Astrocyte (in vitro differentiated cells and primary cell): ENCODE results near the gene ANO7. TPM values are rescaled to one million over a fixed set of nuclear protein-coding genes. Genes with fewer than 3 reads are reported as not detected.

ENCODE experiments used
- DNase-seq: peaks from one replicate; pipeline ENCODE4 v3.0.0-alpha.2; 2010; ENCODE audit warnings: low read depth
- FAIRE-seq: peaks from 2 replicates; lab custom pipeline; 2011; peaks lifted over from hg19 to GRCh38; lab: Jason Lieb, UNC
- H2AFZ ChIP-seq: 2 replicates; pipeline ENCODE4 v1.6.0; 2012; ENCODE audit warnings: low read depth, low read length, inconsistent platforms
- H3K27ac ChIP-seq: 2 replicates; pipeline ENCODE4 v1.5.1; 2011; ENCODE audit warnings: low read depth, low read length, inconsistent platforms
- H3K27me3 ChIP-seq: 2 replicates; pipeline ENCODE4 v1.6.0; 2011; ENCODE audit warnings: low read length, inconsistent platforms; ENCODE audit not compliant: insufficient read depth
- H3K36me3 ChIP-seq: 2 replicates; pipeline ENCODE4 v1.5.1; 2011; ENCODE audit warnings: low read length, inconsistent platforms; ENCODE audit not compliant: insufficient read depth
- H3K4me1 ChIP-seq: 2 replicates; pipeline ENCODE4 v1.5.1; 2011; ENCODE audit warnings: low read length, inconsistent platforms; ENCODE audit not compliant: insufficient read depth
- H3K4me2 ChIP-seq: 2 replicates; pipeline ENCODE4 v1.6.0; 2012; ENCODE audit warnings: low read length, inconsistent platforms
- H3K4me3 ChIP-seq: 2 replicates; pipeline ENCODE4 v1.5.1; 2011; ENCODE audit warnings: low read depth, mild to moderate bottlenecking, low read length, inconsistent platforms; ENCODE audit not compliant: insufficient read depth
- H3K79me2 ChIP-seq: 2 replicates; pipeline ENCODE4 v1.6.0; 2012; ENCODE audit warnings: mild to moderate bottlenecking, low read length, inconsistent platforms; ENCODE audit not compliant: insufficient read depth
- H3K9ac ChIP-seq: 2 replicates; pipeline ENCODE4 v1.6.0; 2012; ENCODE audit warnings: mild to moderate bottlenecking, low read length, inconsistent platforms
- H3K9me3 ChIP-seq: 2 replicates; pipeline ENCODE4 v1.5.1; 2012; ENCODE audit warnings: low read depth, mild to moderate bottlenecking, low read length, inconsistent platforms; ENCODE audit not compliant: insufficient read depth
- H4K20me1 ChIP-seq: 2 replicates; pipeline ENCODE4 v1.6.0; 2012; ENCODE audit warnings: low read length, inconsistent platforms; ENCODE audit not compliant: insufficient read depth
- H3K27ac Mint-ChIP-seq: one replicate; pipeline ENCODE4 v1.8.0; 2021; ENCODE audit warnings: mild to moderate bottlenecking, mixed read lengths; ENCODE audit not compliant: unreplicated experiment
- H3K27me3 Mint-ChIP-seq: one replicate; pipeline ENCODE4 v1.8.0; 2021; ENCODE audit warnings: low read depth, mixed read lengths; ENCODE audit not compliant: unreplicated experiment
- H3K36me3 Mint-ChIP-seq: one replicate; pipeline ENCODE4 v1.8.0; 2021; ENCODE audit warnings: low read depth, mixed read lengths; ENCODE audit not compliant: unreplicated experiment
- H3K4me1 Mint-ChIP-seq: one replicate; pipeline ENCODE4 v1.8.0; 2021; ENCODE audit warnings: low read depth, mixed read lengths; ENCODE audit not compliant: unreplicated experiment
- H3K4me3 Mint-ChIP-seq: one replicate; pipeline ENCODE4 v1.8.0; 2021; ENCODE audit warnings: mild to moderate bottlenecking, moderate library complexity, mixed read lengths; ENCODE audit not compliant: unreplicated experiment
- H3K9me3 Mint-ChIP-seq: one replicate; pipeline ENCODE4 v1.8.0; 2021; ENCODE audit warnings: mild to moderate bottlenecking, mixed read lengths; ENCODE audit not compliant: unreplicated experiment
- CTCF ChIP-seq: IDR thresholded peaks from 2 replicates; pipeline ENCODE4 v1.5.1; 2011; ENCODE audit warnings: low read depth, mild to moderate bottlenecking, inconsistent platforms, low read length, moderate library complexity; ENCODE audit not compliant: insufficient read depth
- EZH2 ChIP-seq: IDR thresholded peaks from 2 replicates; pipeline ENCODE4 v1.6.1; 2012; ENCODE audit warnings: mild to moderate bottlenecking, low read length, inconsistent platforms; ENCODE audit not compliant: insufficient read depth
- total RNA-seq: library from RNA; stranded (reverse); gene quantifications from 2 replicates; pipeline ENCODE4 v1.2.1, GENCODE V29; 2021

The ANO7 gene
- total RNA-seq, 1 donor from 2014 or later, result 7.1 TPM

- Histone ChIP-seq H3K27ac (no peak overlapping the region), H4K20me1 (peaks cover 87% of the 10 kb centered on the region), H3K36me3 (peaks cover 41% of the 10 kb centered on the region), H3K27me3 (no peaks in the 10 kb centered on the region), H2AFZ (no peak overlapping the region), H3K9me3 (no peaks in the 10 kb centered on the region), H3K4me2 (peak overlapping the region; percentile 88), H3K79me2 (peaks cover 93% of the 10 kb centered on the region), H3K9ac (no peak overlapping the region), H3K4me1 (peaks cover 33% of the 10 kb centered on the region), H3K4me3 (no peak overlapping the region)
- peaks cover 53% of the 10 kb centered on the region for H3K4me1 Mint-ChIP-seq
- H3K36me3 Mint-ChIP-seq, result peaks cover 40% of the 10 kb centered on the region
- DNase-seq (peak; percentile 15), FAIRE-seq (no peak)
- H3K4me3 Mint-ChIP-seq, result peak overlapping the region; percentile 99
- no peak for TF ChIP-seq CTCF
- no peak for TF ChIP-seq EZH2
- peak overlapping the region; percentile 8 for H3K27ac Mint-ChIP-seq
- no peaks in the 10 kb centered on the region for H3K9me3 Mint-ChIP-seq
- no peaks in the 10 kb centered on the region for H3K27me3 Mint-ChIP-seq
These were observed 80.4 kb downstream of the ANO7 start for GRCh38 chr2:241268716-241269445.

DNA sequence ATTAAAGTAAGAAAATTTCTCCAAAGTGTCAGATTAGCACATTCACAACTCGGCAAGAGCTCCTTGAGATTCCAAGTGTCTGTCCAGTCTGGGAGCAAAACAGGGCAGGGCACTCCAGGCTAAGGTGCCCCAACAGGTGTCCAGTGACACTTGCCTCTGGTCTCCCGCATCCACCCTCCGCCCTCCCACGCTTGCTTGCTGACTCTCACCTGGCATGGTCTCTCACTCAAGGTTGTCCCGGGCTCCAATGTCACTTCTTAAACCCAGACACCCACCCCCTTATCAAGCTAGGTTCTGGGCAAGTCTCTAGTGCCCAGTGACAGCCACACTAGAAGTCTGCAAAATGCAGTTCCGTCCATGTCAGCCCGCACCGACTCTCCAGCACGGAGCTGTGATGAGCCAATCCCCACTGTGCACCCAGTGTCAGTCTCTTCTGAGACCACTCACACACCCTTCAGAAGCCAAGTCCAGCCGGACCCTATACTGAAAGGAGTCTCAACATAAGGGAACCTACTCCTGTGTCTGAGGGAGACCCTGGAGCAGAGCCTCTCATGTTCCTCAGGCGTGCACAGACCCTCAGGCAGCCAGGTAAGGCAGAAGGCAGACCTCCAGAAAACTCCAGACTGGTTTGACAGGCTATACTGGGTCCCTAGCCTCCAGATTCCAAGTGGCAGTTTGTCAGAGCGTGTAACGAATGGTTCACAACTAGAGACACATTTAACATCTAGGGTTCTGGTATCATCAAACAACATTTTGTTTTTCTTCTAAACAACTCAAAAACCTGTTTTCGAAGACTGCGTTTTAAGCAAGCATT lies 81.4 kb downstream of the ANO7 start:
- H3K4me1 ChIP-seq, result peaks cover 33% of the 10 kb centered on the region
- no peak for DNase-seq
- H3K79me2 ChIP-seq, result peaks cover 96% of the 10 kb centered on the region
- no peaks in the 10 kb centered on the region for H3K27me3 Mint-ChIP-seq
- peak overlapping the region; percentile 92 for H3K9ac ChIP-seq
- H3K27ac Mint-ChIP-seq, result no peak overlapping the region
- peaks cover 54% of the 10 kb centered on the region for H3K4me1 Mint-ChIP-seq
- H3K36me3 Mint-ChIP-seq, result peaks cover 43% of the 10 kb centered on the region
- H3K27ac ChIP-seq, result no peak overlapping the region
- no peak overlapping the region for H2AFZ ChIP-seq
- TF ChIP-seq EZH2 (no peak), CTCF (no peak)
- peak overlapping the region; percentile 89 for H3K4me3 ChIP-seq
- no peaks in the 10 kb centered on the region for H3K9me3 Mint-ChIP-seq
- H3K27me3 ChIP-seq, result no peaks in the 10 kb centered on the region
- peaks cover 34% of the 10 kb centered on the region for H3K36me3 ChIP-seq
- peak overlapping the region; percentile 88 for H3K4me2 ChIP-seq
- H3K4me3 Mint-ChIP-seq, result peak overlapping the region; percentile 99
- H3K9me3 ChIP-seq, result no peaks in the 10 kb centered on the region
- no peak for FAIRE-seq
- peaks cover 89% of the 10 kb centered on the region for H4K20me1 ChIP-seq
